K562 (cell line): ENCODE measurements around the gene TMPRSS9. TPM values are rescaled to one million over a fixed set of nuclear protein-coding genes. Genes with fewer than 3 reads are reported as not detected.
A peak's percentile ranks its signal among the peaks of the same experiment; 100 is the strongest.

Experiments used
- BACH1 ChIP-seq: fragments of 200-800 bp; sonication (Bioruptor generic); IDR thresholded peaks from 2 replicates; pipeline ENCODE4 v1.6.1; 2016; ENCODE audit warnings: missing genetic modification characterization, missing compliant biosample characterization
- FOXJ3 ChIP-seq: sonication (generic); formaldehyde crosslinking; IDR thresholded peaks from 2 replicates; pipeline ENCODE4 v1.4.0; 2020; ENCODE audit warnings: mild to moderate bottlenecking, missing genetic modification reagents
- FUS ChIP-seq: fragments of 200-400 bp; formaldehyde crosslinking; optimal IDR thresholded peaks from 2 replicates; pipeline ENCODE3; 2017; ENCODE audit warnings: low read depth, low read length
- ILF3 ChIP-seq: fragments of 450-650 bp; IDR thresholded peaks from 2 replicates; pipeline ENCODE4 v1.6.1; 2018; ENCODE audit warnings: antibody characterized with exemption, mild to moderate bottlenecking, moderate library complexity, borderline replicate concordance
- ILK ChIP-seq: fragments of 450-650 bp; IDR thresholded peaks from 2 replicates; pipeline ENCODE4 v1.6.1; 2016; ENCODE audit warnings: missing genetic modification characterization, low read depth, mild to moderate bottlenecking, missing compliant biosample characterization, moderate library complexity, borderline replicate concordance
- KLF16 ChIP-seq: IDR thresholded peaks from 2 replicates; pipeline ENCODE4 v1.6.1; 2016; ENCODE audit warnings: antibody characterized with exemption
- MIER1 ChIP-seq: fragments of 450-650 bp; IDR thresholded peaks from 2 replicates; pipeline ENCODE4 v1.6.1; 2016; ENCODE audit warnings: antibody characterized with exemption, mild to moderate bottlenecking, low read depth
- MYC ChIP-seq, 2 experiments: fragments of 250-450 bp in 1 of 2; sonication (Bioruptor Pico) in 1 of 2; IDR thresholded peaks; 2 replicates each; pipeline versions ENCODE4 v1.5.1 to v1.6.1; 2012 to 2021; ENCODE audit warnings: low read depth in 2 of 2, borderline replicate concordance in 1 of 2, improper control_type of control experiment in 1 of 2, low read length in 1 of 2, mild to moderate bottlenecking in 1 of 2, moderate library complexity in 1 of 2
- RBM25 ChIP-seq: fragments of 200-400 bp; formaldehyde crosslinking; IDR thresholded peaks from 2 replicates; pipeline ENCODE4 v1.6.1; 2018; ENCODE audit warnings: low read length, low read depth, moderate library complexity; ENCODE audit not compliant: severe bottlenecking
- SAFB ChIP-seq: fragments of 200-400 bp; formaldehyde crosslinking; IDR thresholded peaks from 2 replicates; pipeline ENCODE4 v1.6.1; 2017; ENCODE audit warnings: low read depth, low read length, borderline replicate concordance
- SMAD1 ChIP-seq: fragments of 150-350 bp; IDR thresholded peaks from 2 replicates; pipeline ENCODE4 v1.6.1; 2014; ENCODE audit warnings: low read length, low read depth; ENCODE audit not compliant: partially characterized antibody
- TAF9B ChIP-seq: fragments of 450-650 bp; IDR thresholded peaks from 2 replicates; pipeline ENCODE4 v1.6.1; 2018; ENCODE audit warnings: mild to moderate bottlenecking; ENCODE audit not compliant: partially characterized antibody
- TAL1 ChIP-seq: fragments of 450-650 bp; IDR thresholded peaks from 2 replicates; pipeline ENCODE4 v1.6.1; 2016; ENCODE audit warnings: mild to moderate bottlenecking
- TFAP4 ChIP-seq: sonication (generic); formaldehyde crosslinking; IDR thresholded peaks from 2 replicates; pipeline ENCODE4 v1.8.0; 2022; ENCODE audit warnings: missing genetic modification reagents, mild to moderate bottlenecking, moderate library complexity, borderline replicate concordance
- ZBTB34 ChIP-seq: fragments of 250-450 bp; sonication (Bioruptor Pico); IDR thresholded peaks from 2 replicates; pipeline ENCODE4 v1.8.0; 2021; ENCODE audit warnings: mild to moderate bottlenecking, moderate library complexity
- ZNF133 ChIP-seq: fragments of 250-450 bp; sonication (Bioruptor Pico); IDR thresholded peaks from 2 replicates; pipeline ENCODE4 v1.4.0; 2020; ENCODE audit warnings: mild to moderate bottlenecking
- ZNF134 ChIP-seq: fragments of 250-450 bp; sonication (Bioruptor Pico); conservative IDR thresholded peaks from 2 replicates; pipeline ENCODE4 v1.4.0; 2020
- ZNF174 ChIP-seq: fragments of 250-450 bp; sonication (Bioruptor Pico); IDR thresholded peaks from 2 replicates; pipeline ENCODE4 v1.4.0; 2020; ENCODE audit warnings: mild to moderate bottlenecking
- ZNF347 ChIP-seq: fragments of 450-650 bp; formaldehyde crosslinking; IDR thresholded peaks from 2 replicates; pipeline ENCODE4 v1.4.0; 2020; ENCODE audit warnings: low read depth, mild to moderate bottlenecking, moderate library complexity
- ZNF696 ChIP-seq: fragments of 250-450 bp; sonication (Bioruptor Pico); conservative IDR thresholded peaks from 2 replicates; pipeline ENCODE4 v1.4.0; 2020; ENCODE audit warnings: mild to moderate bottlenecking, moderate library complexity
- ZNF75A ChIP-seq: fragments of 450-650 bp; formaldehyde crosslinking; IDR thresholded peaks from 2 replicates; pipeline ENCODE4 v1.4.0; 2020; ENCODE audit warnings: mild to moderate bottlenecking
- ZSCAN29 ChIP-seq: fragments of 450-650 bp; IDR thresholded peaks from 2 replicates; pipeline ENCODE4 v1.6.1; 2017
- ZZZ3 ChIP-seq: fragments of 450-650 bp; IDR thresholded peaks from 2 replicates; pipeline ENCODE4 v1.6.1; 2016; ENCODE audit warnings: antibody characterized with exemption, mild to moderate bottlenecking, moderate library complexity
- polyA plus RNA-seq, 8 experiments: library from polyadenylated mRNA; depleted of rRNA in 4 of 8; stranded (reverse) in 5 of 8; unstranded in 3 of 8; fragments of >200 nt; fragmentation: Nextera tagmentation in 2 of 8; fragmentation: Illumina TruSeq in 1 of 8; extraction: Ambion mirVana in 2 of 8; extraction: Trizol in 1 of 8; gene quantifications; 2 replicates each; pipeline versions ENCODE4 v1.2.1 to v1.2.3, GENCODE V29; 2011 to 2014; ENCODE audit warnings: inconsistent platforms in 1 of 8, missing spikeins in 1 of 8
- total RNA-seq, 7 experiments: library from RNA; depleted of rRNA in 6 of 7; stranded (reverse); fragments of >200 nt in 6 of 7; fragmentation: Illumina TruSeq in 2 of 7; extraction: Trizol in 2 of 7; gene quantifications; 2 replicates each; pipeline versions ENCODE4 v1.2.1 to v1.2.3, GENCODE V29; 2011 to 2021; ENCODE audit warnings: low replicate concordance in 1 of 7
- TF ChIP-seq, protein P1 (sequence below): fragments of 450-650 bp; formaldehyde crosslinking; IDR thresholded peaks from 2 replicates; pipeline ENCODE4 v1.4.0; 2020; ENCODE audit warnings: mild to moderate bottlenecking, mixed read lengths
- TF ChIP-seq, protein P2 (sequence below), 2 experiments: fragments of 450-650 bp; IDR thresholded peaks; 2 replicates each; pipeline ENCODE4 v1.6.1; 2016
- TF ChIP-seq, protein P3 (sequence below): fragments of 250-450 bp; sonication (Bioruptor Pico); IDR thresholded peaks from 2 replicates; pipeline ENCODE4 v1.8.0; 2021; ENCODE audit warnings: moderate library complexity, mild to moderate bottlenecking, inconsistent platforms

The TMPRSS9 gene
- total and polyA plus RNA-seq, 9 of the 15 experiments (the other 6 are each of a cell fraction or from before 2014, with no cell fraction given) = 0.01 to 0.03 TPM; not detected in 7

- TF ChIP-seq, protein P1, sequence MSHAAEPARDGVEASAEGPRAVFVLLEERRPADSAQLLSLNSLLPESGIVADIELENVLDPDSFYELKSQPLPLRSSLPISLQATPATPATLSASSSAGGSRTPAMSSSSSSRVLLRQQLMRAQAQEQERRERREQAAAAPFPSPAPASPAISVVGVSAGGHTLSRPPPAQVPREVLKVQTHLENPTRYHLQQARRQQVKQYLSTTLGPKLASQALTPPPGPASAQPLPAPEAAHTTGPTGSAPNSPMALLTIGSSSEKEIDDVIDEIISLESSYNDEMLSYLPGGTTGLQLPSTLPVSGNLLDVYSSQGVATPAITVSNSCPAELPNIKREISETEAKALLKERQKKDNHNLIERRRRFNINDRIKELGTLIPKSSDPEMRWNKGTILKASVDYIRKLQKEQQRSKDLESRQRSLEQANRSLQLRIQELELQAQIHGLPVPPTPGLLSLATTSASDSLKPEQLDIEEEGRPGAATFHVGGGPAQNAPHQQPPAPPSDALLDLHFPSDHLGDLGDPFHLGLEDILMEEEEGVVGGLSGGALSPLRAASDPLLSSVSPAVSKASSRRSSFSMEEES (CRISPR knock-in tag) = no peak
- TF ChIP-seq SMAD1 (no peak), BACH1 (tag) (no peak), SAFB (no peak), ZNF696 (no peak), ZNF347 (no peak), TAL1 (no peak), MIER1 (no peak), ZNF75A (CRISPR knock-in tag) (no peak), ZNF134 (CRISPR knock-in tag) (no peak), FUS (no peak), ILF3 (no peak), ZNF174 (CRISPR knock-in tag) (no peak), ZSCAN29 (no peak), TFAP4 (CRISPR knock-in tag) (peak; percentile 46; the same call in 1 of the 2 replicates), KLF16 (no peak), ZNF133 (CRISPR knock-in tag) (no peak), ILK (no peak), ZZZ3 (no peak), FOXJ3 (CRISPR knock-in tag) (no peak), RBM25 (no peak), ZBTB34 (no peak), TAF9B (no peak), MYC (IDR thresholded peaks at IDR 0.05; ENCODE audit: low read depth, low read length) (peak; percentile 14; the same call in 1 of the 2 replicates), MYC (CRISPR knock-in tag; IDR thresholded peaks at IDR 0.05; ENCODE audit: borderline replicate concordance, low read depth) (no peak)
- TF ChIP-seq, protein P2, sequence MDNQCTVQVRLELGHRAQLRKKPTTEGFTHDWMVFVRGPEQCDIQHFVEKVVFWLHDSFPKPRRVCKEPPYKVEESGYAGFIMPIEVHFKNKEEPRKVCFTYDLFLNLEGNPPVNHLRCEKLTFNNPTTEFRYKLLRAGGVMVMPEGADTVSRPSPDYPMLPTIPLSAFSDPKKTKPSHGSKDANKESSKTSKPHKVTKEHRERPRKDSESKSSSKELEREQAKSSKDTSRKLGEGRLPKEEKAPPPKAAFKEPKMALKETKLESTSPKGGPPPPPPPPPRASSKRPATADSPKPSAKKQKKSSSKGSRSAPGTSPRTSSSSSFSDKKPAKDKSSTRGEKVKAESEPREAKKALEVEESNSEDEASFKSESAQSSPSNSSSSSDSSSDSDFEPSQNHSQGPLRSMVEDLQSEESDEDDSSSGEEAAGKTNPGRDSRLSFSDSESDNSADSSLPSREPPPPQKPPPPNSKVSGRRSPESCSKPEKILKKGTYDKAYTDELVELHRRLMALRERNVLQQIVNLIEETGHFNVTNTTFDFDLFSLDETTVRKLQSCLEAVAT (IDR thresholded peaks at IDR 0.05) = no peak
- TF ChIP-seq, protein P3, sequence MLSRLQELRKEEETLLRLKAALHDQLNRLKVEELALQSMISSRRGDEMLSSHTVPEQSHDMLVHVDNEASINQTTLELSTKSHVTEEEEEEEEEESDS (CRISPR knock-in tag) = no peak
Measured at GRCh38 chr19:2315818-2316353, 44.2 kb upstream of the TMPRSS9 start (continued).
